ENCODE measurements around the gene B3GALT6.

Gene B3GALT6

GRCh38 chr1:1259540-1259939 lies 27.5 kb downstream of the B3GALT6 start:
- in situ Hi-C loops (cut with MboI; ENCODE audit: low sequenced_read_pairs) = no loop called here

DNA sequence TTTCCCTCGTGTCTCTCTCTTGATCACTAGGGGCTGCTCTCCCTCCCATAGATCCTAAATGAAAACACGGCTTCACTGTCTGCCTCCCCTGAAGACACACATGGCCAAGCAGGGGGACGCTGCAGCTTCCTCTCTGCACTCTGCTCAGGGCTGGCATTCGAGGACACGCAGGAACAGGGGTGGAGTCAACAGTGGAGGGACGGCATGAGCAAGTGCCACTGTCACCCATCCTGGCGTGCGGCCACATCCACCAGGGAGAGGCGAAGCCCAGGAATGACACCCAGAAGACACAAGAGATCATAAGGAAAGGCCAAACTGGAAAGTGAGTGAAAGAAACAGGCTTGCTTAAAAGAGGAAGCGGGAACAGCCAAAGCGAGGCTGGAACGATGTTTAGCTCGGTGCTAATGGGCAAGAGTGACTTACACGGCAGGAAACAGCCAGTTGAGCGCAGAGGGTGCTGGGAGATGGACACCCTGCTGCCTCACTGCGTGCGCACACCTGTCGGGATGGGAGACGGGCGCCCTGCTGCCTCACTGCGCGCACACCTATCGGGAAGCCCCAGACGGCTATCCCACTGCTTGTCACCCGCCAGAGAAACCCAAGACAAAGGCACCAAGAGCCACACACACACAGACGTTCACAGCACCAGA lies 28.0 kb downstream of the B3GALT6 start:
- in situ Hi-C loops (cut with MboI; ENCODE audit: low sequenced_read_pairs) = no loop called here

- in situ Hi-C loops (cut with MboI; ENCODE audit: low sequenced_read_pairs) = no loop called here
These were observed 29.0 kb downstream of the B3GALT6 start for GRCh38 chr1:1260843-1261560.

DNA sequence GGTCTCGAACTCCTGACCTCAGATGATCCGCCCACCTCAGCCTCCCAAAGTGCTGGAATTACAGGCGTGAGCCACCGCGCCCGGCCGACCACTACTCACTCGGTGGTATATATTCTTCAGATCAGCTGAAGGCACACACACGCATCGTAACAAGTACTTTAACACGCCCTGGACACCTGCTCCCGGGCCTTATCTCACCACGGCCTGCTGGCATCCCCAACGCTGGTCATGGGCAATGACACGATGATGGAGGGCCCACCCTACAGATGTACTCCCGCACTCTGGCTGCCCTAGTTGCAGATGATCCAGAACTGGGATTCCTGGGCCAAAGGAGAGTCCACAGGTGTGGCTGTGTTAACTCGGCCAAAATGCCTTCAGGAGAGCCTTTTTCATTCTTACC lies 30.0 kb downstream of the B3GALT6 start:
- in situ Hi-C loops (cut with MboI; ENCODE audit: low sequenced_read_pairs) = no loop called here

- in situ Hi-C loops (cut with MboI; ENCODE audit: low sequenced_read_pairs) = no loop called here
These were observed 30.7 kb downstream of the B3GALT6 start for GRCh38 chr1:1262758-1263157.

DNA sequence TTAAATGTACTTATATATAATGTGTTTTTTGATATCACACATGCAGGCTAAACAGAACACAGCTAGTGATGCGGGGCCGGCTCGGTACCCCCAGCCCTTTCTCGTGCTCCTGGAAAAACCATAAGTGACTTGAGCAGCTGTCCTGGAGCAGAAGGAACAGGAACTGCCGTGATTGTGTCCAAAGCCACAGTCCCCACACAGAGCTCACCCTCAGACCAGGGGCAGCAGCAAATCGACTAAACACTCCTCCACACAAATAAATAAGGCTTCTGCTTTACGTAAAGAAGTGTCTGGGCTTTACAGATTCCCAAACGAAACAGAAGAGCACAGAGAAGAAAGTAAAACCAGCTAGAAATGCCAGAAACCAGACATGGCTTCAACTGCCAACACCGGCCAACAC lies 32.0 kb downstream of the B3GALT6 start:
- in situ Hi-C loops (cut with MboI; ENCODE audit: low sequenced_read_pairs) = no loop called here

DNA sequence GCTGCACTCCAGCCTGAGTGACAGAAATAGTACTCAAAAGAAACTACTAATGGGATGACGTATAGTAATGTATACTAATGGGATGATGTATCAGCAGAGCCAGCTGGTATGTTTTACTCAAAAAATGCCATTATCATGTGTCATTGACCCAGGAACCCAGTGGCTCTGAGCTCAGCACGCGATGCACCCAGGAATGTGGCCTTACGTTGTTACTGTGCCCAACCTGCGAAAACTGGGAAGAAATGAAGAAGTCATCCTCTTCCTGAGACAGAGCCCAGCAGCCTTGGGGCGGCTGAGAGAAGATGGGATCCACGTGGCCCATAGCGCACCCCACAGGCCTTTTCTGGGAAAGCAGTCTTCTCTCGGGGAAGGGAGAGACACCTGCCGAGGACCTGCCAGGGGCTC lies 32.8 kb downstream of the B3GALT6 start:
- in situ Hi-C loops (cut with MboI; ENCODE audit: low sequenced_read_pairs) = no loop called here

GRCh38 chr1:1267488-1268283 lies 35.6 kb downstream of the B3GALT6 start:
- in situ Hi-C loops (cut with MboI; ENCODE audit: low sequenced_read_pairs) = no loop called here

GRCh38 chr1:1268284-1268682 lies 36.2 kb downstream of the B3GALT6 start:
- in situ Hi-C loops (cut with MboI; ENCODE audit: low sequenced_read_pairs) = no loop called here

- in situ Hi-C loops (cut with MboI; ENCODE audit: low sequenced_read_pairs) = no loop called here
These were observed 38.8 kb downstream of the B3GALT6 start for GRCh38 chr1:1270813-1271212.

DNA sequence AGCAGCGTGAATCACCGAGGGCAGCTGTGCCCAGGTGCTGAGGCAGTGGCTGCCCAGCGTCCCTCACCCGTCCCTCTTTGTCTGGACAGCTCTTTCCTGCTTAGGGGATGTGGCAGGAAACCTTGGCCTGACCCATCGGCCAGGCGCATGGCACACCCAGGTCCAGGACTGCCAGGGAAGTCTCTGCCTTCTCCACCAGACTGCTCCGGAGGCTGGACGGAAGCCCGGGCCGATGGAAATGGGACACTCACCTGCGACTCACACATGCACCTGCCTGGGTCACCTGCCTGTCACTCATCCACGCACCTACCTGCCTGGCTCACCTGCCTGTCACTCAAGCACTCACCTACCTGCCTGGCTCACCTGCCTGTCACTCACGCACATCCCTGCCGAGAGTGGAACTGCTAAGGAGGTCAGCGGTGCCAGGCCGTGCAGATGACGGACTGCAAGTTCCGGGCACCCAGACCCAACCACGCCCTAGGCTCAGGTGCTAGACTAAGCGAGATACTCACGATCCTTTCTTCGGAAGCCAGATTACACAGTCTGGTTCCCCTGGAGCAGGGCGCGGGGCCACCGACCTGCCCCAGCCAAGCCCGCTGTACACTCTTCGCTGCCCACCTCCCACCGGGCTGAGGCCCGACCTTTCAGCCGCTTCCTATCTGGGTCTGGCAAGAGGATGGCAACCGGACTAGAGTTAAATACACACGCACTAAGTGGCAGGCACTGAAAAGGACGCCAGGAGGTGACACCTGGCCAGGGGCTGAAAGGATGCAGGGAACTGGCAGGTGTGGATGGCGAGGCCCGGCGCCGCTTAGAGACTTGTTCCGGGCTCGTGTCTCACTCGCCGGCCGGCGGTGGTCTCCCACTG lies 40.5 kb downstream of the B3GALT6 start:
- in situ Hi-C loops (cut with MboI; ENCODE audit: low sequenced_read_pairs) = no loop called here

- in situ Hi-C loops (cut with MboI; ENCODE audit: low sequenced_read_pairs) = no loop called here
These were observed 41.1 kb downstream of the B3GALT6 start for GRCh38 chr1:1273209-1273511.

DNA sequence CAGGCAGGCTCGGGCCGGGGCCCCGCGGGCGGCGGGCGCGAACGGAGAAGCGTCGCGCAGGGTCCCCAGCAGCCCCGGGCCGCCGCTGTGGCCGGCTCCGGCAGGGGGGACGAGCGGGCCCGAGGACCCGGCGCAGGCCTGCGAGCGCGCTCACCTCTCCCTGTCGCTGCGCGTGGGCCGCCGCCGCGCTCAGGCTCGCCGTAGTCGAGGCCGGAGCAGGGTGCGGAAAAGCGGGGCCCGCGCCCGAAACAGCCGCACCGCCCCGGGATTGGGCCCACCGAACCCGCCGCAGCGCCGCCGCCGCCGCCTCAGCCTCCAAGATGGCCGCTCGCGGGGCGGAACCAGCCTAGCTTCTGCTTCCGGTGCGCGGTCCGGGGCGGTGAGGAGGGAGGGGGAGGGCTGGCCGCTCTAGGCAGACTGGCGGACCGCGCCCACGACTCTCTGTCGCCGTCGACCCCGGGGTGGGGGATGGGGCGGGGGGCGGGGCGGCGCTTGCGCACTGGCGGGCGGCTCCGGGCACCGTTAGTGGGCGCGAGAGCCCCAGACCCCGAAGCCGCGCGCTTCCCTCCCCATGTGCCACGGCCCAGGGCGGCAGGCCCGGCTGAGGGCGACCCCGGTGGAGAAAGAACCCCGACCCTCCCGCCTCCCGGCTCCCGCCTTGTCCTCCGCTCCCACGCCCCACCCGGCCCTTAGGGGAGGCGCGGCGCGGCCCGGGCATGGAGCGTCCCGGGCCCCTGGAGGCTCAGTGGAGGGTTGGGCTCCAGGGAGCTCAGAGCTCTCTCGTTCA lies 41.7 kb downstream of the B3GALT6 start, which contains the start of gene UBE2J2:
UBE2J2 (minus strand) TSS at position 343 of the 787 bp plus-strand sequence. CDS start 5,862 bp downstream, outside the sequence.
- in situ Hi-C loops (cut with MboI; ENCODE audit: low sequenced_read_pairs) = no loop called here

GRCh38 chr1:1274299-1274930 lies 42.4 kb downstream of the B3GALT6 start:
- in situ Hi-C loops (cut with MboI; ENCODE audit: low sequenced_read_pairs) = no loop called here

GRCh38 chr1:1274931-1275431 lies 42.9 kb downstream of the B3GALT6 start:
- in situ Hi-C loops (cut with MboI; ENCODE audit: low sequenced_read_pairs) = no loop called here

DNA sequence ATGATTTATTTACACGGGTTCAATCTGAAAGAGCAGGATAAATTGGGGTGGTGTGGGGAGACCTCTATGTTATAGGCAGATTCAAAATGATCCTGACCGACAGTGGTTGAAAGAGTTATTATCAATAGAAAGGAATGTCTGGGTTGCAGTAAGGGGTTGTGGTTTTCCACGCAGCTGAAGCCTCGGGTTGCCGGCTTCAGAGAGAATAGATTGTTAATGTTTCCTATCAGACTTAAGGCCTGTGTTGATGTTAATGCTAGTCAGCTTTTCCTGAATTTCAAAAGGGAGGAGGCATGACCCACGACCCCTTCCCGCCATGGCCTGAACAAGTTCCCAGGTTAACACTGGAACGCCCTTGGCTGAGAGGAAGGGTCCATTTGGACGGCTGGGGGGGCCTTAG lies 43.8 kb downstream of the B3GALT6 start:
- in situ Hi-C loops (cut with MboI; ENCODE audit: low sequenced_read_pairs) = no loop called here

GRCh38 chr1:1278620-1279019 lies 46.6 kb downstream of the B3GALT6 start:
- in situ Hi-C loops (cut with MboI; ENCODE audit: low sequenced_read_pairs) = no loop called here

DNA sequence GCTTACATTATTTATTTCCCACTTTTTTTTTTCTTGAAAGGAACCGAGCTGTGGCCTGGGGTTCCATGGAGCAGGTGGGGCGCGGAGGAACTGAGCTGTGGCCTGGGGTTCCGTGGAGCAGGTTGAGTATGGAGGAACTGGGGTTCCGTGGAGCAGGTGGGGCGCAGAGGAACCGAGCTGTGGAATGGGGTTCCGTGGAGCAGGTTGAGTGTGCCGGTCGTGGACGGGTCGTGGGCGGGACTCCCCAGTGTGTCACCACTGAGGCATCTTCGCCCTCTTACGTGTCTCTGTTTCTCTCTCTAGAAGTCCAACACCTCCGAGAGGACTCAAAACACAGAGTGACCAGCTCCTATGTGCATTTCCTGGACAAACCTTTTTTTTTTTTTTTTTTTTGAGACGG lies 47.0 kb downstream of the B3GALT6 start:
- in situ Hi-C loops (cut with MboI; ENCODE audit: low sequenced_read_pairs) = no loop called here

DNA sequence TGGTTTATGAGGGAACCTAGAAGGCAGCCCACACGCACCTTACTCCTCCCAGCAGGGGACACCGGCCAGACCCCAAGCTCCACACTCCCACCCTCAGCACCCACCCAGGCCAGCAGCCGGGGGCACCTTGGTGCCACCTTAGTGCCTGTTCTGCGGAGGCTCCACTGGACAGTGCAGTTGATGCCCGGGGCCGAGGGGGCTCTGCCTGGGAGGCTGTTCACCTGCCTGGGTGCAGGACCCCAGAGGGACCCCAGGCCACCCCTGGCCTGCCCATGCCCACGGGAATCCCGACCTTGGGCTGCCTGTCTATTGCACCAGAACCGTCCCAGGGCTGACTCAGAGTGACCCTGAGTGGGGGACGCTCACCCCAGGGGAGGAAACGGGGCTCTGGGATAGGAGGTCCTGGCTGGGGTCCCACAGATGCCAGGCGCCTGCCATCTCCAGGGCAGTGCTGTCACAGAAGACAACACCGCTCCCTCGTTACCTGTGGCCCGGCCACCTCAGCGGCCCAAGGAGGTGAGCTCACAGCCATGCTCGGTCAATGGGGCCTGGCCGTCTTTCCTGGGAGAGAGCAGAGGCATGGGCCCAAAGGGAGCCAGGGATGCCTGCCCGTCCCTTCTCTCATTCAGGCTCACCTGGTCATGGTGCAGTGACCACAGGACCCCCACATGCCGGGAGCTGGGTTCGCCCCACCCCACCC lies 48.9 kb downstream of the B3GALT6 start:
- in situ Hi-C loops (cut with MboI; ENCODE audit: low sequenced_read_pairs) = no loop called here
